ENCODE results near the gene SELENOM. TPM values are rescaled to one million over a fixed set of nuclear protein-coding genes. Genes with fewer than 3 reads are reported as not detected.
A peak's percentile ranks its signal among the peaks of the same experiment; 100 is the strongest.

The SELENOM gene, protein sequence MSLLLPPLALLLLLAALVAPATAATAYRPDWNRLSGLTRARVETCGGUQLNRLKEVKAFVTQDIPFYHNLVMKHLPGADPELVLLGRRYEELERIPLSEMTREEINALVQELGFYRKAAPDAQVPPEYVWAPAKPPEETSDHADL
- total RNA-seq, result 10 to 100 TPM; 37.4 to 72.1 (median 56.0) TPM

DNA sequence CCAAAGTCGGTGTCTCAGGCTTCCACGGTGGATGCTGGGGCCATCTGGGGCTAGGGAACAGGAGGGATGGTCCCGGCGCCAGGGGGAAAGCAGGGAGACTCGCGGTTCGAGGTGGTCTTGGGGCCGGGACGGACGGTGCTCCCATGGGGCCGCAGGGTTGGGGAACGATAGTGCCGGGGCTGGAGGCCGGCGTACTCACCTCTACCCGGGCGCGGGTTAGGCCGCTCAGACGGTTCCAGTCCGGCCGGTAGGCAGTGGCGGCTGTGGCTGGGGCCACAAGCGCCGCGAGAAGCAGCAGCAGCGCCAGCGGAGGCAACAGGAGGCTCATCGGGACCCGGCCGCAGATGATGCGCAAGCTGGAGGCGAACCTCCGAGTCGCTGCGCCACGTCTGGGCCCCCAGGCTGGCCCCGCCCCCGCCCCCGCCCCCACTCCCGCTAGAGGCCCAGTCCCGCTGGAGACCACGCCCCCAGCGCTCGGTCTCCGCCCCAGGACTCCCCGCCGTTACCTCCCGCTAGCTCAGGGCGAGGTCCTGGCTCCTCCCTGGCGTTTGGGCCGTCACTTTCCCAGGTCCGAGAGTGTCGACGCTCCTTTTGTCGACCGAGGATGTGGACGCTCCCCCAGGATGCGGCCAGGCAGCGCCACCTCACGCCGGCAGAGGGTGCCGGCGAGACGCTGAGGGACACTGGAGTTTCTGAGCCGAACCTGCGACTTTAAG is at the start of gene SELENOM:
Gene SELENOM (minus strand): TSS at position 391 of the 716 bp plus-strand sequence. CDS start 63 bp downstream, at position 328.
- no peaks in the 10 kb centered on the region for H3K9me3 ChIP-seq
- H3K27ac ChIP-seq, result peak within 1 kb of the TSS; percentile 91
- 4% methylated on average over 28 of the region's 67 CpGs for WGBS
- H3K4me1 ChIP-seq, result peaks cover 40% of the 10 kb centered on the region
- peaks cover 12% of the 10 kb centered on the region for H3K36me3 ChIP-seq
- peak; percentile 97 to 98 for DNase-seq (ENCODE audit: low spot score in 2 of 2)
- TF ChIP-seq, protein P1, sequence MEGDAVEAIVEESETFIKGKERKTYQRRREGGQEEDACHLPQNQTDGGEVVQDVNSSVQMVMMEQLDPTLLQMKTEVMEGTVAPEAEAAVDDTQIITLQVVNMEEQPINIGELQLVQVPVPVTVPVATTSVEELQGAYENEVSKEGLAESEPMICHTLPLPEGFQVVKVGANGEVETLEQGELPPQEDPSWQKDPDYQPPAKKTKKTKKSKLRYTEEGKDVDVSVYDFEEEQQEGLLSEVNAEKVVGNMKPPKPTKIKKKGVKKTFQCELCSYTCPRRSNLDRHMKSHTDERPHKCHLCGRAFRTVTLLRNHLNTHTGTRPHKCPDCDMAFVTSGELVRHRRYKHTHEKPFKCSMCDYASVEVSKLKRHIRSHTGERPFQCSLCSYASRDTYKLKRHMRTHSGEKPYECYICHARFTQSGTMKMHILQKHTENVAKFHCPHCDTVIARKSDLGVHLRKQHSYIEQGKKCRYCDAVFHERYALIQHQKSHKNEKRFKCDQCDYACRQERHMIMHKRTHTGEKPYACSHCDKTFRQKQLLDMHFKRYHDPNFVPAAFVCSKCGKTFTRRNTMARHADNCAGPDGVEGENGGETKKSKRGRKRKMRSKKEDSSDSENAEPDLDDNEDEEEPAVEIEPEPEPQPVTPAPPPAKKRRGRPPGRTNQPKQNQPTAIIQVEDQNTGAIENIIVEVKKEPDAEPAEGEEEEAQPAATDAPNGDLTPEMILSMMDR (IDR thresholded peaks at IDR 0.05), result peak; percentile 94 to 95
- peak; percentile 57 to 77 for TF ChIP-seq POLR2A (IDR thresholded peaks at IDR 0.05)
- peak in 2 of 3 donors; percentile 17 to 30 for TF ChIP-seq POLR2AphosphoS5 (IDR thresholded peaks at IDR 0.05)
- TF ChIP-seq EP300 (IDR thresholded peaks at IDR 0.05), result no peak
- H3K27me3 ChIP-seq, result no peaks in the 10 kb centered on the region
- H3K4me3 ChIP-seq, result peak within 1 kb of the TSS; percentile 58

DNA sequence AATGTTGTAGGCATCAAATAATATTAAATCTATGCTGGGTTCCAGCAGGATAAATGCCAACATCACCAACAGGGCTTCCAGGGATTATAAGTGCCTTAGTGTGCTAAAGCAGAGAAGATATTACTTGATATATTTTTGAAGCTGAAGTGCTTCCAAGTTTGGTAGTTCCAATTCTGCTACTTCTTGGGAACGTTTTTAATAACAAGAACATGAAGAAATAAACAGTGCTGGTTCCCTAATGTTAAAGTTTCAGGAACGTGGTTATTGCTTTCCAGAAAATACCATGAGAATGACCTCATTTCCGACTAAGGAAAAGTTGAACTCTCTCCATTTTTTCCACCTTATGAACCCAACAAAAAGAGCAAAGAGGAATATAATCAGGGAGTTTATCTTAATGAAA is 48.1 kb upstream of the SELENOM start:
- H3K27ac ChIP-seq, result no peak overlapping the region
- DNase-seq (ENCODE audit: low spot score in 2 of 2), result no peak
- no peaks in the 10 kb centered on the region for H3K36me3 ChIP-seq
- no peaks in the 10 kb centered on the region for H3K9me3 ChIP-seq
- TF ChIP-seq POLR2A (IDR thresholded peaks at IDR 0.05), result no peak
- TF ChIP-seq, protein P1 (IDR thresholded peaks at IDR 0.05), result no peak
- no peak for TF ChIP-seq POLR2AphosphoS5 (IDR thresholded peaks at IDR 0.05)
- no peak for TF ChIP-seq EP300 (IDR thresholded peaks at IDR 0.05)
- peaks cover 16% of the 10 kb centered on the region for H3K4me1 ChIP-seq
- H3K4me3 ChIP-seq, result no peak overlapping the region
- WGBS, result 15% methylated on average over 3 of the region's 3 CpGs
- no peaks in the 10 kb centered on the region for H3K27me3 ChIP-seq

DNA sequence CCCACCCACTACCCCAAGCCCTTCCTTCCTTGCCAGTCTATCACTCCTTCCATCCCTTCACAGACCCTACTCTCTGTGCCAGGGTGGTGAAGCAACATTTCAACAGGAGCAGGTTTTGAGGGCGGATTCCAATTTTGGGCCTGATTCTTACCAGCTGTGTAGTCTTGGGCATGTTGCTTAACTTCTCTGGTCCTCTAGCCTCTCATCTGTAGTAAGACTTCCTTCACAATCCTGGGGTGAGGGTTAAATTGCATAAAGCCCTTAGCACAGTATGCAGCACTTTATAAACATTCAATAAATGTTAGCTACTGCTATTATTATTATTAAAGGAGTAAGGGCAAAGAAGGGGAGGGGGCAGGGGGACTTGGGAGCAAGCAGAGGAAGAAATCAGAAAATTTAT is 47.6 kb upstream of the SELENOM start:
- DNase-seq (ENCODE audit: low spot score in 2 of 2), result no peak
- no peak for TF ChIP-seq POLR2AphosphoS5 (IDR thresholded peaks at IDR 0.05)
- no peak for TF ChIP-seq POLR2A (IDR thresholded peaks at IDR 0.05)
- TF ChIP-seq EP300 (IDR thresholded peaks at IDR 0.05), result no peak
- TF ChIP-seq, protein P1 (IDR thresholded peaks at IDR 0.05), result no peak
- no peaks in the 10 kb centered on the region for H3K36me3 ChIP-seq
- no peaks in the 10 kb centered on the region for H3K27me3 ChIP-seq
- no peaks in the 10 kb centered on the region for H3K9me3 ChIP-seq
- no peak overlapping the region for H3K4me3 ChIP-seq
- H3K4me1 ChIP-seq, result peaks cover 14% of the 10 kb centered on the region
- 87% methylated on average over 1 of the region's 1 CpG for WGBS
- no peak overlapping the region for H3K27ac ChIP-seq

DNA sequence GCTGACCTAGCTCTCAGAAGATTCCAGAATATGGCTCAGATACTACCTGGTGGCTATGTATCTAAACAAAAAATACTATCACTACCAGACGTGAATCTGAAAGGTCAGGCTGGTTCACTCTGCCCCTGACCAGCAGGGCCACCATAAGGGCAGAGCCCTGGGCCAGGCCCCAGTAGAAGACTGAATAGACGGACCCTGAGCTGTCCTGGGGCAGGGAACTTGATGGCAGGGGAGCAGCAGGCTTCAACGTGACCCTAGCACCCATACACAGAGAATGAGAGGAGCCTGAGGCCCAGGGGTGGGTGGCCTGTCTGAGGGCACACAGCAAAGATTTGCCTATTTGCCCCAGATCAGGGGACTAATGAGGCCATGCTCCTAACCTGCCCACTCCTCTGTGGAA is 46.0 kb upstream of the SELENOM start:
- Histone ChIP-seq H3K4me1 (peaks cover 17% of the 10 kb centered on the region), H3K27ac (no peak overlapping the region), H3K9me3 (no peaks in the 10 kb centered on the region), H3K36me3 (no peaks in the 10 kb centered on the region), H3K27me3 (no peaks in the 10 kb centered on the region), H3K4me3 (no peak overlapping the region)
- TF ChIP-seq POLR2A (IDR thresholded peaks at IDR 0.05), result no peak
- TF ChIP-seq EP300 (IDR thresholded peaks at IDR 0.05), result no peak
- TF ChIP-seq POLR2AphosphoS5 (IDR thresholded peaks at IDR 0.05), result no peak
- TF ChIP-seq, protein P1 (IDR thresholded peaks at IDR 0.05), result no peak
- 70% methylated on average over 3 of the region's 3 CpGs for WGBS
- DNase-seq (ENCODE audit: low spot score in 2 of 2), result no peak

DNA sequence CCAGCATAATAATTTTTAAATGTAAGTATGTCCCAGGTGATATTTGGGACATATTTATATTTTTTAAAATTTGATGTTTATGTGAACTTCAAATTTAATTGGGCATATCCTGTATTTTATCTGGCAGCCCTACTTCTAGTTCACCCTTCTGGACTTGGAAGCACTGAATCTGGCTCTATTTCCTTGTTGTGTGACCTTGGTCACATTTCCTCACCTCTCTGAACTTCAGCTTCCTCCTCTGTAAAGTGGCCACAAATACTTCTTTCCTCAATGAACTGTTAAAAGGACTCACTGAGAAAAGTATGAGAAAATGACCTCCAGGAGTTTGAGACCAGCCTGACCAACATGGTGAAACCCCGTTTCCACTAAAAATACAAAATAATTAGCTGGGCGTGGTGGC is 44.5 kb upstream of the SELENOM start:
- DNase-seq (ENCODE audit: low spot score in 2 of 2), result no peak
- Histone ChIP-seq H3K9me3 (no peaks in the 10 kb centered on the region), H3K27me3 (no peaks in the 10 kb centered on the region), H3K4me3 (no peak overlapping the region), H3K36me3 (no peaks in the 10 kb centered on the region), H3K27ac (no peak overlapping the region), H3K4me1 (peaks cover 17% of the 10 kb centered on the region)
- TF ChIP-seq POLR2AphosphoS5 (IDR thresholded peaks at IDR 0.05) (no peak), EP300 (IDR thresholded peaks at IDR 0.05) (no peak), POLR2A (IDR thresholded peaks at IDR 0.05) (no peak)
- TF ChIP-seq, protein P1 (IDR thresholded peaks at IDR 0.05), result no peak
- 94% methylated on average over 2 of the region's 2 CpGs for WGBS
